Measurements from ENCODE around the gene HMCN1. TPM values are rescaled to one million over a fixed set of nuclear protein-coding genes. Genes with fewer than 3 reads are reported as not detected.

Gene HMCN1
- total RNA-seq, 4 donors from 2014 or later: 3.3 to 8.9 (median 6.6) TPM

DNA sequence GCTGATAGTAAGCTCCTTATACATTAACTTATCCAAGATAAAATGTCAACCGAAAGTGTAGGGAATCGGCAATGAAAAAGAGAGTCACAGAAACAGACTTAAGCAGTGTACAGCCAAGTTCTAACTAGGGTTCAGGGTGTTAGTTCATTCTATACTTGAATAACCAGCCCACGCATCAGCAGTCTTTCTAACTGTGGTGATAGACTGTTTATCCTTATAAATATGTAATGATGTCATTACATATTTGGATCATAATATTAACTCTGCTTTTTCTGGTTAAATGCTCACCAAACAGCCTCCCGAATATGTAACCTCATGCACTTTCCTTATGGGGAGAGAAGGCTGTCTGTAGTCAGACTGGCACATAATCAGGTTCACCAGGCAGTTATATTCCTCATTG is 11.0 kb downstream of the HMCN1 start:
- no peaks in the 10 kb centered on the region for H3K4me1 ChIP-seq
- H3K4me3 ChIP-seq (replicated peaks in 1 of 3): no peak overlapping the region
- no peak overlapping the region for H3K27ac ChIP-seq
- no peaks in the 10 kb centered on the region for H3K9me3 ChIP-seq
- H3K27me3 ChIP-seq: no peaks in the 10 kb centered on the region
- no peaks in the 10 kb centered on the region for H3K36me3 ChIP-seq
- no peak for DNase-seq
- intact Hi-C loops (cut with DNase I): no loop called here
- 87 to 94% methylated on average over 4 of the region's 4 CpGs for WGBS, 2 donors
- TF ChIP-seq, protein P1, sequence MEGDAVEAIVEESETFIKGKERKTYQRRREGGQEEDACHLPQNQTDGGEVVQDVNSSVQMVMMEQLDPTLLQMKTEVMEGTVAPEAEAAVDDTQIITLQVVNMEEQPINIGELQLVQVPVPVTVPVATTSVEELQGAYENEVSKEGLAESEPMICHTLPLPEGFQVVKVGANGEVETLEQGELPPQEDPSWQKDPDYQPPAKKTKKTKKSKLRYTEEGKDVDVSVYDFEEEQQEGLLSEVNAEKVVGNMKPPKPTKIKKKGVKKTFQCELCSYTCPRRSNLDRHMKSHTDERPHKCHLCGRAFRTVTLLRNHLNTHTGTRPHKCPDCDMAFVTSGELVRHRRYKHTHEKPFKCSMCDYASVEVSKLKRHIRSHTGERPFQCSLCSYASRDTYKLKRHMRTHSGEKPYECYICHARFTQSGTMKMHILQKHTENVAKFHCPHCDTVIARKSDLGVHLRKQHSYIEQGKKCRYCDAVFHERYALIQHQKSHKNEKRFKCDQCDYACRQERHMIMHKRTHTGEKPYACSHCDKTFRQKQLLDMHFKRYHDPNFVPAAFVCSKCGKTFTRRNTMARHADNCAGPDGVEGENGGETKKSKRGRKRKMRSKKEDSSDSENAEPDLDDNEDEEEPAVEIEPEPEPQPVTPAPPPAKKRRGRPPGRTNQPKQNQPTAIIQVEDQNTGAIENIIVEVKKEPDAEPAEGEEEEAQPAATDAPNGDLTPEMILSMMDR (IDR thresholded peaks at IDR 0.05): no peak
- no peak for TF ChIP-seq POLR2A (IDR thresholded peaks at IDR 0.05)

DNA sequence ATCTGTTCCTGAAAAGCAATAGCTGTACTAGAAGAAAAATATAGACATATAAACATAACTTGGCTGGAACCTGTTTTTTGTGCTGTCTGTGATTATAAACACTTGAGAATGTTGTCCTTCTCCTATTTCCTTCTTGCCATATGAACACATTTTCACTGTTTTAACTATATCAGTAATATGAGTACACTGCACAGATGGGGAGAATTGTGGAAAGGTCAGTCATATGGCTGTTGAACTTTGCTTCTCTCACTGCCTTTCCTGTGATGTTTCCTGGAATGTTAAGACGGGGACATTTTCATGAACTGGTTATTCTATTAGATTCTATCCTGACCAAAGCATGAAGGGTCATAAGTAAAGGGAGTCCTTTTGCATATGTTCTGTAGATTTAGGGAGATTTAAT is 24.9 kb downstream of the HMCN1 start:
- Histone ChIP-seq H3K27ac (no peak overlapping the region), H3K4me3 (replicated peaks in 1 of 3) (no peak overlapping the region), H3K9me3 (no peaks in the 10 kb centered on the region), H3K4me1 (no peaks in the 10 kb centered on the region), H3K36me3 (no peaks in the 10 kb centered on the region), H3K27me3 (no peaks in the 10 kb centered on the region)
- no peak for TF ChIP-seq POLR2A (IDR thresholded peaks at IDR 0.05)
- TF ChIP-seq, protein P1 (IDR thresholded peaks at IDR 0.05): no peak
- DNase-seq: no peak
- WGBS, 2 donors: 89 to 91% methylated on average over 1 of the region's 1 CpG
- intact Hi-C loops (cut with DNase I): no loop called here

DNA sequence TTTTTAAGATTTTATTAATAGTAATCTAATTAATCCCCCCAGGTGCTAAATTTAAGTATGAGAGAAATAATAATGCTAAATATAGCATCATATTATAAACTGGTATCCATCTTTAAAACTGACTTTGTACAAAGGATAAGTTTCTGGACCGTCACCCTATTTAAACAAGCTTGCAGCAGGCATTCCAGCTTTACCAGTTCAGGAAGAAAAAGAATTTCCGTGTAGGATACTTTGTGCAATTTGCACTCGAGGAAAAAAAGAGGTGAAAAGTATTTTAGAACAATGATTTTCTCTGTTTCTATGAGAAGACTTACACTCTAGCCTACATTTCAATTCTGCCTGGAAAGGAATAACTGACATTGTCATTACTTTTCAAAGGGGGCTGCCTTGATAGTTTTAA is 27.6 kb downstream of the HMCN1 start:
- Histone ChIP-seq H3K9me3 (no peaks in the 10 kb centered on the region), H3K27me3 (no peaks in the 10 kb centered on the region), H3K4me3 (replicated peaks in 1 of 3) (no peak overlapping the region), H3K36me3 (no peaks in the 10 kb centered on the region), H3K4me1 (no peaks in the 10 kb centered on the region), H3K27ac (no peak overlapping the region)
- intact Hi-C loops (cut with DNase I): no loop called here
- TF ChIP-seq, protein P1 (IDR thresholded peaks at IDR 0.05): no peak
- no peak for TF ChIP-seq POLR2A (IDR thresholded peaks at IDR 0.05)
- WGBS, 2 donors: 48 to 50% methylated on average over 3 of the region's 3 CpGs
- no peak for DNase-seq

DNA sequence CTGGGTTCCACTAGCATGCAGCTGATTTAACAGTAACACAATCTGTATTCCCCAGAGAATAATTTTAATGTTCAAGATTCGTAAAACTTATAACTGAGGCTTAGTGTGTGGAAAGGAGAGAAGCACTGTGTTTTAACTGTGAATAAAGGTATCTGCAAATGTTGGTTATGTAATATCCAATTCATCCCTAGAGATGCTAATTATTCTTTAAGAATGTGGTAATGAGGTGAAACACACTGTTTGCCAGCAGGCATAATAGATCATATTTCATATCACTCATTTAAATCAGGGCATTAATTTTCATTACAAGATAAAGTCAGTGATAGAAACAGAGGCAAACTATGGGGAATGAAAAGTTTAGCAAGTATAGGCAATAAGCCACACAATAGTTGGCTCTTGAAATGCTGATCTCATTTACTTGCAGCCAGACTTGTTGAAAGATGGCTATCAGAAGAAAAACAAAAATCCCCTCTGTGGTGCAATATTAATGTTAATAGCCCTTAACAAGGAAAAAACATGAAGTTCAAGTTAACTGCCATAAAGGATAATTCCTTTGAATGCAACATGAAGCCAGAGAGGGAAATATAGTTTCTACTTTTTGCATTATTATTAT is 33.4 kb downstream of the HMCN1 start:
- WGBS, 2 donors: 77 to 80% methylated on average over 1 of the region's 1 CpG
- H3K4me3 ChIP-seq (replicated peaks in 1 of 3): no peak overlapping the region

DNA sequence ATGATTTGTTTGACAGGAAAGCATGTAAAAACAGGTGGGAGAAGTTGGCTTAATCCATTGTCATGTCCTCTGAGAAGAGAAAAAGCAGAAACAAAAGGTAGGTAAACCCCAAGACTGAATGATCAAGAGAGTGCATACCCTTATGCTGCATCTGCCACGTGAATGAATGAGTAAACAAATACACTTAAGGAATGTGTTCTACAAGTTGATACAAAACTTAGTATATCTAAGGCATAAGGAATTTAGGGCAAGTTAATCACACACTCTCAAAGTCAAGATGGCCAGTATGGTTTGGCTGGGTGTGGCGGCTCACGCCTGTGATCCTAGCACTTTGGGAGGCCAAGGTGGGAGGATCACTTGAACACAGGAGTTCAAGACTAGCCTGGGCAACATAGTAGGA is 34.2 kb downstream of the HMCN1 start:
- WGBS, 2 donors: 88 to 94% methylated on average over 3 of the region's 3 CpGs
- DNase-seq: no peak
- Histone ChIP-seq H3K4me1 (no peaks in the 10 kb centered on the region), H3K27me3 (no peaks in the 10 kb centered on the region), H3K27ac (no peak overlapping the region), H3K36me3 (no peaks in the 10 kb centered on the region), H3K4me3 (replicated peaks in 1 of 3) (no peak overlapping the region), H3K9me3 (no peaks in the 10 kb centered on the region)
- TF ChIP-seq, protein P1 (IDR thresholded peaks at IDR 0.05): no peak
- no peak for TF ChIP-seq POLR2A (IDR thresholded peaks at IDR 0.05)
- intact Hi-C loops (cut with DNase I): no loop called here

More for the DNA sequence above, 33.4 kb downstream of the HMCN1 start:
- Histone ChIP-seq H3K9me3 (no peaks in the 10 kb centered on the region), H3K27me3 (no peaks in the 10 kb centered on the region), H3K4me1 (no peaks in the 10 kb centered on the region), H3K36me3 (no peaks in the 10 kb centered on the region), H3K27ac (no peak overlapping the region)
- TF ChIP-seq POLR2A (IDR thresholded peaks at IDR 0.05): no peak
- TF ChIP-seq, protein P1 (IDR thresholded peaks at IDR 0.05): no peak
- no peak for DNase-seq
- intact Hi-C loops (cut with DNase I): no loop called here

Data from thyroid gland (tissue), 4 donors.